Sciatic nerve (tissue), 2 donors: Measurements from ENCODE around the gene FMN2. TPM values are rescaled to one million over a fixed set of nuclear protein-coding genes. Genes with fewer than 3 reads are reported as not detected.

Source experiments
- ATAC-seq: fragments of 200-7000 bp; cut with Tn5 transposase; one replicate; pipeline ENCODE4 v1.9.1; 2020; ENCODE audit warnings: mild to moderate bottlenecking, moderate library complexity
- DNase-seq: peaks from one replicate; pipeline ENCODE4 v3.0.0-alpha.2; 2020; ENCODE audit warnings: low spot score
- intact Hi-C: fragments of 100-400 bp; cut with DNase I; formaldehyde crosslinking; loops from one replicate; pipeline ENCODE4 v1.14.2; 2022
- total RNA-seq: library from RNA; stranded (reverse); fragmentation: NEBNext Ultra II Directional; extraction: Animal tissue kit (Norgen Biotek cat#: 25700); gene quantifications from one replicate; pipeline ENCODE4 v1.2.1, GENCODE V29; 2021
- donor health status: DM: no; HTN: no; CAD: no.
- donor health status: DM: no; HTN: no; CAD: no.

Gene FMN2
- total RNA-seq, 1 donor from 2014 or later, result 60.1 TPM

DNA sequence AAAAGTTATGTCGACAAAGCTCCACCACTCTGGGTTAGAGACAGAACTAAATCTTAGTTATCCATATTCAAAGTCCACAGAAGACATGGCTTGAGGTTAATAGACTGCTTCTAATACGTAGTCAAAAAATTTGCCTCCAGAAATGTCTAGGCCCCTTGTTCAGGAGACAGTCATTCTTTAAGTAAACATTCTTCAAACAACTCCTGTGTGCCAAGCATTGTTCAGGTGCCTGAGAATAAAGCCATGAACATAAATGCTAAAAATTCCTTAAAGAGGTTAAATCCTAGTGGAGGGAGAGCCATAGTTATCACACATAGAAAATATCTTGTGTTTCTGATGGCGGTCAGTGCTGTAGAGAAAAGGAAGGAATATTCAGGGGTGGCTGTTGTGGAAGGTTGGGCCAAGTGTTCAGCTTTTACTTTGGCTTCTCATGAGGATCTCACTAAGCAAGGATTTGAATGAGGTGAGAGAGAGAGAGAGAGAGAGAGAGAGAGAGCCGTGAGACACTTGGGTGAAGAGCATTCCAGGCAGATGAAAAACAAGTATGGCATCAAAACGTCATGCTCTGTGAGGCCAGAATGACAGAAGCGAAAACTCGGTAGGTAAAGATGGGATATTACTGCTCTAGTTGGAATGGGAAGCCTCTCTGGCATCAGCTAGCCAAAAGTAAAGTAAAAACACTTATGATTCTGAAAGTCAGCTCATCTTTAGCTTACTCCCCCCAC, 333.2 kb downstream of the FMN2 start:
- intact Hi-C loops, result no loop called here
- ATAC-seq (no peak), DNase-seq (no peak)

DNA sequence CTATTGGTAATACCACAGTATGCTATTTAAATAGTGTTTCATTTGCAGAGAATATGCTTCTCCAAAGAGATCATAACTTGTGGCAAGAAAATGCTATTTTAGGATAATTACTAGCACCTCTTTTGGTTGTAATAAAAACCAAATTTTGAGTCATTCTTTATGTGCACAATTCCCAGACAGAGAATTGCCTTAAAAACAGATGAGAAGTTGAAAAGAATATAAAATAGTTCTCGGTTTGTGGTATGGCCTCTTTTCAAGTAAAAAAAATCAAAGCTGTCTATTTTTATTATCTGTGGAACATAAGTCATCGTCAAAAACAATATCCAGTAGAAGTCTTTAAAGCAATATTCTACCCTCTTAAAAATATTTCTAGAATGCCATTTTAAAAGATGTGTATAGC, 334.4 kb downstream of the FMN2 start:
- no peak for ATAC-seq
- intact Hi-C loops, result no loop called here
- DNase-seq, result no peak

DNA sequence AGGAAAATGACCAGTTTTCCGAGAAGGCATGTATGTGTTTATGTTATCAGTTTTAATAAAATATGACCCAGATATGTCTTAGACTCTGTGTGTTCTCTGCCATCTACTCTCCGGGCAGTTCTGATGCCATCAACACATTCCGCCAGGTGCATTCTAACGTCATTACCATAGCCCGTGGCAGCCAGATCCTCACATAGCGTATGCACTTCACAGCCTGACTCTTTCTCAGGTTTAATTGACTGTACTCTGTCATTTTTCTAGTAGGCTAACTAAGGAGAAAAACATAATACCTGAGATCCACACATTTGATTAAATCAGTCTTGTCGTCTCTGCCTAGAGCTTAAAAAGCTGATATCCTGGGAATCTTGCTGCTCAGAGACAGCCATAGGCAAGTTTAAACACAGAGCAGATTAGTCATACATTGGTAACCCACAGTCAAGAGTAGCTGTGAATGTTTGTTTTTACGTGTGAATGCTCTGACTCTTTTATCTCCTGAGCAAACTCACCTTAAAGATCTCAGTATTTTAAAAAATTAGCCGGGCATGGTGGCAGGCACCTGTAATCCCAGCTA, 344.4 kb downstream of the FMN2 start:
- ATAC-seq, result no peak
- intact Hi-C loops, result no loop called here
- no peak for DNase-seq

DNA sequence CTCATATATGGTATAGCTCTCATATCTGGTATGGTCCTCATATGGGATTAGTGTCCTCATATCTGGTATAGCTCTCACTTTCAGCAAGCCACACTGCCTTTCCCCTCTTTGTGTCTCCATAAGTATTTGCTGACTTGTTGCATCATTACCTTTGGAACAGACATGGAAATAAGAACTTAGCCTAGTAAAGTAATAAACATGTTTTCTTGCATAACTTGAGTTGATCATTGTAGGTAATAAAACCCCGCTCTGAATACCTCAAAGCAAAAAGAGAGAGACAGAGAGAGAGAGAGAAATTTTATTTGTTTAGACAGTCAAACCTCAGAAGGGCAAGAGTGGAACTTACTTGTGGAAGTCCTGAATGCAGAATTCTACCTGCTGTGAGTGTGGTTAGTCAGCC, 350.0 kb downstream of the FMN2 start:
- intact Hi-C loops, result no loop called here
- ATAC-seq (no peak), DNase-seq (no peak)

DNA sequence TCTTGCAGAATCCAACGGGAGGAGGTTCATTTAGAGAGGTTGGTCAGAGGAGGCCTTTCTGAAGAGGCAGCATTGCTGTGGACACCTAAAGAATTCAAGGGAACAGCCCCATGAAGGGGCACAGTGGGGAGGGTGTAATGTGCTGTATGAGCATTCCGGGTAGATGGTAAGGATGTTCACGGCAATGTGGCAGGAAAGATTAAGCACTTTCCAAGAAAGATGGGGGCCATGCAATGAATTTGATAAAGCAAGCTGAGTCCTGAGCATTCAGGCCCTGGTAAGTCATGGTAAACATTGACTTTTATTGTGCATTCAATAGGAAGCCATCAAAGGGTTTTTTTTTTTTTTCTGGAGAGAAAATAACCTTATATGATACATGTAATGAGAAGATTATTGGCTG, 353.7 kb downstream of the FMN2 start:
- DNase-seq (no peak), ATAC-seq (no peak)
- intact Hi-C loops, result no loop called here

DNA sequence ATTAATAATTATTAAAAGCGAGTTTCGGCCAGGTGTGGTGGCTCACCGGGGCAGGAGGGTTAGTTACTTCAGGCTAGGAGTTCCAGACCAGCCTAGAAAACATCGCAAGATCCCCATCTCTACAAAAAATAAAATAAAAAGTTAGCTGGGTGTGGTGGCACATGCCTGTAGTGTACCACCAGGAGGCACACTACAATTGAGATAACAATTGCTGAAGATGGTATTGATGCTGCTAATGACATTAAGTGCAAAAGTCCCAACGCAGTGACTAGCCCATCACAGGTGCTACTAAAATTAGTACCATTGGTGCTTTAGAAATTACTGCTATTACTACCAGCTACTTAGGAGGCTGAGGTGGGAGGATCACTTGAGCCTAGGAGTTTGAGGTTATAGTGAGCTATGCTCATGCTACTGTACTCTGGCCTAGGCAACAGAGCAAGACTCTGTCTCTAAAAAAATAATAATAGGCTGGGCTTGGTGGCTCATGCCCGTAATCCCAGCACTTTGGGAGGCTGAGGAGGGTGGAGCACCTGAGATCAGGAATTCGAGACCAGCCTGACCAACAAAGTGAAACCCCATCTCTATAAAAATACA, 363.6 kb downstream of the FMN2 start:
- intact Hi-C loops, result no loop called here
- no peak for DNase-seq
- ATAC-seq, result no peak

DNA sequence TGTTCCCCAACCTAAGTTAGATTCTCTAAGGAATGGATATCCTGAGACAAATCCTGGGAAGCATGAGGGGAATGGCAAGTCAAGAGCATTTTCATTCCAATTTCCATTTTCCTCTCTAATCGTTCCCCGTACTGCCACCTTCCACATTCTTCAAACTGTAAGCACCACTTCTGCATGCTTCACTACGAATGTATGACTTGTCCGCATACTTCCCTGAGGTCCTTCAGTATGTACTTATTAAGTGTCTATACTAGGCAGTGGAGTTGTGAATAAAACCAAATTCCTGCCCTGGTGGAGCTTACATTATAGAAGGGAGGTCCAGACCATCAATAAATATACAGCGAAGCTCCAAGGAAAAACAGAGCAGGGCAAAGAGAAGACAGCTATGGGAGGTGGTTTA, 365.5 kb downstream of the FMN2 start:
- intact Hi-C loops, result no loop called here
- no peak for DNase-seq
- no peak for ATAC-seq

- no peak for ATAC-seq
- DNase-seq, result no peak
- intact Hi-C loops, result no loop called here
Observed at GRCh38 chr1:240462277-240462676, 370.6 kb downstream of the FMN2 start.

DNA sequence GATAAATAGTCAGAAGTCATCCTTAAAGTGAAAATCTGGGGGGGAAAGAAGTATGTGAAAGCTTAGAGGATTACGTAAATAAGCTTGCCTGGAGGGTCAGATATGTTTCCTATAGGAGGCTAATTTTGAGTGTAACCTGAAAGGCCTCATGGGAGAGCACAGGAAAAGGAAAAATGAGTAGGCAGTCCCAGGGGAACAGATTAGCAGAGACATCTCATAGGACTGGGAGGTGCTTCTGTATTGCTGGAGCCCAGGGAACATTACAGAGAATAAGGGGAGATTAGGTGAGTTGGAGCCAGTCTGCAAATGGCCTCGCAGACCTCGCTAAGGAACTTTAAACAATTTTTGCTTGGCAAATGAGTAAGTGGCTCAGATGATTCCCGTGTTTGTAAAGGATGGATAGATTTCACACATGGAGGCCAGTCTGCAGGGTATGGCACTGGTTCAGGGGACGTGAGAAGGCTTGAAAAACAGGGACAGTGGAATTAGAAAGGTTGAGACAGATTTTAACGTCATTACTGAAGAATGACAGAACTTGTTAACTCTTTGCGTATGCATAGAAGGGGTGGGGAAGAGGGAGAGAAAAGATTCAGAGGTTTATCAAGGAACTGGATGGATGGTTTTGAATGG, 371.2 kb downstream of the FMN2 start:
- intact Hi-C loops, result no loop called here
- ATAC-seq, result no peak
- DNase-seq, result no peak

GRCh38 chr1:240464099-240464498, 372.4 kb downstream of the FMN2 start:
- intact Hi-C loops, result no loop called here
- DNase-seq (no peak), ATAC-seq (no peak)

GRCh38 chr1:240465531-240465940, 373.9 kb downstream of the FMN2 start:
- ATAC-seq, result no peak
- no peak for DNase-seq
- intact Hi-C loops, result no loop called here

DNA sequence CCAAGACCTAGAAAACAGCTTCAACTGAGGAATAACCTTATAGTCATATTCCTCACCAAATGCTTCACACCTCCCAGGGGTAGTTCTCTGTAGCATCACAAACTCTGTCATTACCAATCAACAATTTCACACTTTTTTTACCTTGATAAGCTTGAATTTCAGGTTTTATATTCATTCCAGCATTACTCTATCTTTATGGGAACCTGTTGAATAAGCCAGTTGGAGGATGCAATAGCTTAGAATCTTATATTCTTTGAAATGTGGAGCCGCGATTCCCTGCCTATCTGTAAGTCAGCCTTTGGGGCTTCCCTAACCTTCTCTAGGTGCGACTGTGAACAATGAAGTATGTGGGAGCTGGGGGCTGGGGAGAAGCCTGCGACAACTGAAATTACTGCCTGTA, 374.8 kb downstream of the FMN2 start:
- no peak for DNase-seq
- no peak for ATAC-seq
- intact Hi-C loops, result no loop called here

- DNase-seq (no peak), ATAC-seq (no peak)
- intact Hi-C loops, result no loop called here
Observed at GRCh38 chr1:240467895-240468294, 376.2 kb downstream of the FMN2 start.

DNA sequence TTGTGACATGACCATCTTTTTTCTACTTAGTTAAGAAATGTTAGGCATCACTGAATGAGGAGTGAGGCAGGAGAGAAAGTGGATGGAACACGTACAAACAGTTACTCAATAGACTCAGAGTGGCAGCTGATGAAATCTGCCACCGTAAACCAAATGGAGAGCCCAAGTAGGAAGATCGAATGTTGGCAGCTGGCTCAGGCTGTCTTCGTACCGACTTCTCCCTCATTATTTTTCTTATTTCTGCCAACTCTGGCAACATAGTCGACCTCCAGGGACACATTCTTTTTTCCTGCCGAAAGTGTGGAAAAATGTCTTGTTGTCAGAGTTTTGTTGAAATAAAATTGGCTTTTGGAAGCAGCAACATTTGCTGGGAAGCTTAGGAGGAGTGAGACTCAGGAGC, 377.0 kb downstream of the FMN2 start:
- intact Hi-C loops, result no loop called here
- ATAC-seq (peak; percentile 55), DNase-seq (no peak)

GRCh38 chr1:240474133-240474614, 382.5 kb downstream of the FMN2 start:
- intact Hi-C loops, result no loop called here
- ATAC-seq (no peak), DNase-seq (no peak)

DNA sequence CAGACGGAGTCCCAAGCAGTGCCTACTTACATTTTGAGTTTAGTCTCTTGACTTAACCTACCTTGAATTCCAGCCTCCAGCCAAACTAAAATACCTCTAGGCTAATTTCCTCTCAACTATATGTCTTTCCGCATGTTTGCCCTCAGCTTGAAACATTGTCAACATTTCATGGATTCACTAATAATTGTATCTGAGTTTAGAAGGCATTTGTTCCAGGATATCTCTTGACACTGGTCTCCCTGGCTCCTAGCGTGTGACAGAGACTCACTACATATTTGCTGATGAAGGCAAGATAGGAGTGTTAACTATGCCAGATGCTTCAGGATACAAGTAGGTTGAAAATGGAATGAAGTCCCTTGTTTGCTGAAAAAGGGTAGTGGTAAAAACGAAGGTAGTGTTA, 384.1 kb downstream of the FMN2 start:
- intact Hi-C loops, result no loop called here
- DNase-seq, result no peak
- no peak for ATAC-seq

- DNase-seq, result no peak
- no peak for ATAC-seq
- intact Hi-C loops, result no loop called here
Observed at GRCh38 chr1:240478536-240478935, 386.9 kb downstream of the FMN2 start.

DNA sequence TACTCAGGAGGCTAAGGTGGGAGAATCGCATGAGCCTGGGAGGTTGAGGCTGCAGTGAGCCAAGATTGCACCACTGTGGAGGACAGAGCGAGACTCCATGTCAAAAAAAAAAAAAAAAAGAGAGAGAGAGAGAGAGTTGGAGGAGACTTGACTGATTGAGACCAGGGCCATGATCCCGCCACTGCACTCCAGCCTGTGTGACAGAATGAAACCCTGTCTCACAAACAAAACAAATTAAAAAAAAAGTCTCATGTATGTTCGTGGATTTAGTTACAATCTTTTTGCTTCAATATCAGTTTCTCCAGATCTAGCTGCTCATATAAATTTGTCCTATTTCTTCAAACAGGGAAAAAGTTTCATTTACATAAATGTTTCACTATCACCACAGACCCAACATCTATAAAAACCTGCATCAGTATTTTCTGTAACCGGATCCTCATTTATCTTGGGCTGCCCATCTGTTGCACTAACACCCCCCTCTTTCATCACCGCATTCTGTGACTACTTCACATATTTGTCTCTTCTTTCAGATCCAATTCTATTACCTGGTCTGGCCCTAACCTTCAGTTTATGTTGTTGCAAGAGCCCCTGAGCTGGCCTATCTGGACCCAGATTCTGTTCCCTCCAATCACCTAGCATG, 393.2 kb downstream of the FMN2 start:
- DNase-seq, result no peak
- ATAC-seq, result no peak
- intact Hi-C loops, result no loop called here

DNA sequence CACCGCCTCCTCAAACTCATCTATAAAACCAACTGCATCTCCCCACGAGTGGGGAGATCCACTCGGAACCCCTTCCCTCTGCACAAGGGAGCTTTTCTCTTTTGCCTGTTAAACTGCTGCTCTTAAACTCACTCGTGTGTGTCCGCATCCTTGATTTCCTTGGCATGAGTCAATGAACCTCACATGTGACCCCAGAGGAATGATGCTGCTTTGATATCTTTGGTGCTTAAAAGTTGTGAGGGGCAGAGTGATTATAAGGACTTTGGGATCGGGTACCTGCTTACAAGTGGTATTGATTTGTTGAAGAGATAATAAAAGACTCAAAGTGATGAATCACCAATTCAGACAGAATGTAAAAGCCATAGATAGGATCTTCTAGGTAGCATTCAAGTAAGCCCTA, 394.9 kb downstream of the FMN2 start:
- intact Hi-C loops, result no loop called here
- DNase-seq (no peak), ATAC-seq (no peak)

- intact Hi-C loops, result no loop called here
Observed at GRCh38 chr1:240487493-240487892, 395.8 kb downstream of the FMN2 start.

More at GRCh38 chr1:240487493-240487892, 395.8 kb downstream of the FMN2 start:
- no peak for ATAC-seq
- DNase-seq, result no peak
